B cell (primary cell): ENCODE measurements around the gene OST4. TPM values are rescaled to one million over a fixed set of nuclear protein-coding genes. Genes with fewer than 3 reads are reported as not detected.

Source experiments
- ATAC-seq: fragments of 200-7000 bp; cut with Tn5 transposase; one replicate; pipeline ENCODE4 v1.10.0; 2021; ENCODE audit warnings: low read depth, mild to moderate bottlenecking, moderate number of reproducible peaks, moderate library complexity
- CTCF ChIA-PET: fragments of 350-600 bp; sonication (Branson Sonifier 250); formaldehyde crosslinking; loops from one replicate; lab custom pipeline; 2021; ENCODE audit warnings: antibody characterized with exemption, inconsistent platforms; lab: Charles Lee
- POLR2A ChIA-PET: fragments of 350-600 bp; sonication (Branson Sonifier 250); formaldehyde crosslinking; loops from one replicate; lab custom pipeline; 2021; ENCODE audit warnings: antibody characterized with exemption; lab: Charles Lee
- DNase-seq: peaks from one replicate; pipeline ENCODE4 v3.0.0; 2013
- H2AFZ ChIP-seq: 2 replicates; pipeline ENCODE4 v1.6.1; 2012; ENCODE audit warnings: mild to moderate bottlenecking, low read depth, low read length; ENCODE audit not compliant: insufficient read depth, poor library complexity, severe bottlenecking
- H3K27ac ChIP-seq, 2 donors: 1 replicate in 1 of 2; 2 replicates in 1 of 2; pipeline ENCODE4 v1.5.1; 2012 to 2013; ENCODE audit warnings: low read length in 2 of 2, mild to moderate bottlenecking in 2 of 2, moderate library complexity in 1 of 2
- H3K27me3 ChIP-seq, 4 experiments: fragments of 200-600 bp in 1 of 4; sonication (generic) in 1 of 4; replicated peaks in 1 of 4; 1 replicate in 2 of 4; 2 replicates in 2 of 4; pipeline versions ENCODE4 v1.6.1 to v1.7.0; 2013 to 2016; ENCODE audit warnings: low read length in 3 of 4, mild to moderate bottlenecking in 2 of 4, mixed read lengths in 1 of 4, moderate library complexity in 1 of 4; ENCODE audit not compliant: insufficient read depth in 4 of 4, control insufficient read depth in 3 of 4; ENCODE audit errors: control extremely low read depth in 1 of 4
- H3K36me3 ChIP-seq, 2 experiments: replicated peaks in 1 of 2; 1 replicate in 1 of 2; 2 replicates in 1 of 2; pipeline versions ENCODE4 v1.6.1 to v1.7.1; 2013; ENCODE audit warnings: low read length in 1 of 2; ENCODE audit not compliant: insufficient read depth in 2 of 2, control insufficient read depth in 1 of 2; ENCODE audit errors: control extremely low read depth in 1 of 2, extremely low read depth in 1 of 2
- H3K4me1 ChIP-seq, 2 donors: fragments of 200-600 bp in 1 of 2; sonication (generic) in 1 of 2; 1 replicate in 1 of 2; 2 replicates in 1 of 2; pipeline versions ENCODE4 v1.5.1 to v1.6.1; 2013 to 2017; ENCODE audit warnings: low read length in 2 of 2; ENCODE audit not compliant: control insufficient read depth in 2 of 2, insufficient read depth in 2 of 2
- H3K4me2 ChIP-seq: replicated peaks from 2 replicates; pipeline ENCODE3; 2012; ENCODE audit warnings: mild to moderate bottlenecking, low read depth, low read length; ENCODE audit not compliant: poor library complexity, severe bottlenecking
- H3K4me3 ChIP-seq, 5 experiments: fragments of 200-600 bp in 1 of 5; sonication (generic) in 1 of 5; 1 replicate in 3 of 5; 2 replicates in 2 of 5; pipeline versions ENCODE4 v1.5.1 to v1.7.0; 2011 to 2016; ENCODE audit warnings: low read length in 4 of 5, mild to moderate bottlenecking in 4 of 5, low read depth in 2 of 5, control low read depth in 1 of 5, moderate library complexity in 1 of 5; ENCODE audit not compliant: insufficient read depth in 1 of 5; ENCODE audit errors: control extremely low read depth in 1 of 5, extremely low read depth in 1 of 5
- H3K79me2 ChIP-seq: fragments of 200-600 bp; sonication (generic); one replicate; pipeline ENCODE4 v1.6.0; 2016; ENCODE audit warnings: low read length; ENCODE audit not compliant: control insufficient read depth, insufficient read depth
- H3K9ac ChIP-seq: fragments of 200-600 bp; sonication (generic); 2 replicates; pipeline ENCODE4 v1.6.1; 2017; ENCODE audit warnings: mild to moderate bottlenecking, low read length, moderate library complexity
- H3K9me3 ChIP-seq, 3 donors: one replicate each; pipeline versions ENCODE4 v1.6.1 to v1.7.1; 2013; ENCODE audit warnings: low read length in 2 of 3; ENCODE audit not compliant: control insufficient read depth in 2 of 3, insufficient read depth in 1 of 3; ENCODE audit errors: control extremely low read depth in 1 of 3
- H4K20me1 ChIP-seq: 2 replicates; pipeline ENCODE4 v1.6.0; 2012; ENCODE audit warnings: mild to moderate bottlenecking, low read length; ENCODE audit not compliant: insufficient read depth, control insufficient read depth, poor library complexity, severe bottlenecking
- H3K27ac Mint-ChIP-seq: one replicate; pipeline ENCODE4 v1.8.0; 2021; ENCODE audit warnings: mixed read lengths
- H3K27me3 Mint-ChIP-seq: one replicate; pipeline ENCODE4 v1.8.0; 2021; ENCODE audit warnings: mixed read lengths
- H3K4me1 Mint-ChIP-seq: one replicate; pipeline ENCODE4 v1.8.0; 2021; ENCODE audit warnings: mixed read lengths
- H3K4me3 Mint-ChIP-seq: one replicate; pipeline ENCODE4 v1.8.0; 2021; ENCODE audit warnings: mixed read lengths
- H3K9me3 Mint-ChIP-seq: one replicate; pipeline ENCODE4 v1.8.0; 2022; ENCODE audit warnings: mixed read lengths; ENCODE audit not compliant: insufficient read depth
- EZH2 ChIP-seq: IDR thresholded peaks from 2 replicates; pipeline ENCODE4 v1.6.1; 2012; ENCODE audit warnings: borderline replicate concordance, low read depth, mild to moderate bottlenecking, moderate library complexity, low read length; ENCODE audit not compliant: insufficient read depth, poor library complexity, severe bottlenecking
- WGBS: methylation state at CpG from one replicate; pipeline ENCODE4 v1.1.5; 2013; ENCODE audit warnings: missing lambda C conversion rate; ENCODE audit not compliant: insufficient coverage; 5-methylcytosine and 5-hydroxymethylcytosine counted together
- intact Hi-C: fragments of 100-400 bp; cut with micrococcal nuclease; formaldehyde crosslinking; loops from one replicate; pipeline ENCODE4 v1.10.0; 2022
- polyA plus RNA-seq: library from polyadenylated mRNA; depleted of rRNA; stranded (reverse); fragments of >200 nt; gene quantifications from 2 replicates; pipeline ENCODE4 v1.2.3, GENCODE V29; 2012
- total RNA-seq, 2 donors: library from RNA; stranded (reverse); fragments of 120-200 nt in 1 of 2; gene quantifications; 1 replicate in 1 of 2; 2 replicates in 1 of 2; pipeline versions ENCODE4 v1.2.3 to v1.2.4, GENCODE V29; 2013 to 2022
- TF ChIP-seq, protein P1 (sequence below): fragments of 200-600 bp; IDR thresholded peaks from one replicate; pipeline ENCODE4 v1.8.0; 2022; ENCODE audit warnings: antibody characterized with exemption, mild to moderate bottlenecking

The OST4 gene
- total and polyA plus RNA-seq, 2 donors (not counting 1 experiment from before 2014, with no cell fraction given), result 195 to 257 TPM

DNA sequence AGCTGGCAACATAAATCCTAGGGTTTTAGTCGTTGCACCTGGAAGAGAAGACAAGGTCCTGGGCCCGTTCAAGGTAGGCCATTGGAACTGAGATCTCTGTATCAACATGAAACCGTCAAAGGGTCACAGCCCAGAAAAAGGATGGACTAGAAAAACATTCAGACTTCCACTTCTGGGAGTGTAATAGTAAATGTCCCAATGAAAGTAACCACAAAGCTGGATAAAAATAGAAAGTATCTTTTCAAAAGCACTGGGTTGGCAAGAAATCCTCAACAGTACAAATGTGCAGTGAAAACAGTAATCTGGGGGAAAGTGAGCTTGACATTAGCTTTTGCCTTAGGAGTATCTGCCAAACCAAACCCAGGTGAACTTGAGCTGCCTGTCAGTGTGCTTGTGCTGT is 34.5 kb upstream of the OST4 start:
- Histone ChIP-seq H3K9me3 (no peaks in the 10 kb centered on the region), H3K4me3 (no peak overlapping the region), H3K27ac (no peak overlapping the region), H4K20me1 (no peaks in the 10 kb centered on the region), H3K4me1 (no peaks in the 10 kb centered on the region), H3K36me3 (no peaks in the 10 kb centered on the region), H2AFZ (no peak overlapping the region), H3K79me2 (no peaks in the 10 kb centered on the region), H3K27me3 (no peaks in the 10 kb centered on the region), H3K9ac (no peak overlapping the region), H3K4me2 (no peak overlapping the region)
- no peaks in the 10 kb centered on the region for H3K9me3 Mint-ChIP-seq
- H3K4me1 Mint-ChIP-seq, result no peaks in the 10 kb centered on the region
- CTCF ChIA-PET, result interaction anchor here (0.6 to 2.1 kb wide), 4 partner anchors 11 to 577 kb away, joined by 3 to 7 read pairs (median 4); no protein-coding TSS in a partner anchor
- H3K27ac Mint-ChIP-seq, result no peak overlapping the region
- WGBS, result 75% methylated on average over 2 of the region's 3 CpGs
- peaks cover 11% of the 10 kb centered on the region for H3K27me3 Mint-ChIP-seq
- no peak for TF ChIP-seq EZH2
- TF ChIP-seq, protein P1, sequence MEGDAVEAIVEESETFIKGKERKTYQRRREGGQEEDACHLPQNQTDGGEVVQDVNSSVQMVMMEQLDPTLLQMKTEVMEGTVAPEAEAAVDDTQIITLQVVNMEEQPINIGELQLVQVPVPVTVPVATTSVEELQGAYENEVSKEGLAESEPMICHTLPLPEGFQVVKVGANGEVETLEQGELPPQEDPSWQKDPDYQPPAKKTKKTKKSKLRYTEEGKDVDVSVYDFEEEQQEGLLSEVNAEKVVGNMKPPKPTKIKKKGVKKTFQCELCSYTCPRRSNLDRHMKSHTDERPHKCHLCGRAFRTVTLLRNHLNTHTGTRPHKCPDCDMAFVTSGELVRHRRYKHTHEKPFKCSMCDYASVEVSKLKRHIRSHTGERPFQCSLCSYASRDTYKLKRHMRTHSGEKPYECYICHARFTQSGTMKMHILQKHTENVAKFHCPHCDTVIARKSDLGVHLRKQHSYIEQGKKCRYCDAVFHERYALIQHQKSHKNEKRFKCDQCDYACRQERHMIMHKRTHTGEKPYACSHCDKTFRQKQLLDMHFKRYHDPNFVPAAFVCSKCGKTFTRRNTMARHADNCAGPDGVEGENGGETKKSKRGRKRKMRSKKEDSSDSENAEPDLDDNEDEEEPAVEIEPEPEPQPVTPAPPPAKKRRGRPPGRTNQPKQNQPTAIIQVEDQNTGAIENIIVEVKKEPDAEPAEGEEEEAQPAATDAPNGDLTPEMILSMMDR, result no peak
- POLR2A ChIA-PET, result no interaction called here
- intact Hi-C loops, result no loop called here
- ATAC-seq (no peak), DNase-seq (no peak)
- H3K4me3 Mint-ChIP-seq, result no peak overlapping the region

DNA sequence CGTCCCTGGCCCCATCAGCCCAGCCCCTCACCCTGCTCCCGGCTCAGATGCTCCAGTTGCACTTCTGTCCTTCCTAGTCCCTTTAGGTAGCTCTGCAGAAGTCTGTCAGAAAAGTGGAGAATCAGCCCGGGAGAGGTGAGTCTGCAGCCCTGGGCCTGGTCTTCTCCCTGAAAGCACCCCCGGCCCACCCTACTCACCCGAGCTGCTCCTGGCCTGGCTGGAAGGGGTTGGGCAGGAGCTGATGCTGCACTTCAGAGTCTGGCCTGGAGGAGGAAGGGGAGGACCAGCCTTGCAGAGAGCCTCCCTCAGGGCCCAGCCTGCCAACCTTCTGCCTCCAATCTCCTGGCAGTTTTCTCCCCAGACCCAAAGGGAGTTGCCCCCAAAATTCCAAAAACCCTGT is 30.9 kb upstream of the OST4 start:
- Histone ChIP-seq H3K4me2 (no peak overlapping the region), H3K27me3 (no peaks in the 10 kb centered on the region), H3K36me3 (no peaks in the 10 kb centered on the region), H3K4me3 (no peak overlapping the region), H4K20me1 (no peaks in the 10 kb centered on the region), H3K79me2 (no peaks in the 10 kb centered on the region), H3K9ac (no peak overlapping the region), H3K27ac (no peak overlapping the region), H3K9me3 (no peaks in the 10 kb centered on the region), H2AFZ (no peak overlapping the region), H3K4me1 (no peaks in the 10 kb centered on the region)
- peaks cover 7% of the 10 kb centered on the region for H3K27me3 Mint-ChIP-seq
- 100% methylated on average over 2 of the region's 5 CpGs for WGBS
- intact Hi-C loops, result no loop called here
- no peaks in the 10 kb centered on the region for H3K9me3 Mint-ChIP-seq
- H3K27ac Mint-ChIP-seq, result no peak overlapping the region
- TF ChIP-seq, protein P1, result no peak
- TF ChIP-seq EZH2, result no peak
- H3K4me3 Mint-ChIP-seq, result no peak overlapping the region
- ChIA-PET POLR2A (interaction anchor here (0.6 kb wide), 1 partner anchor 24 kb away, joined by 6 read pairs; no protein-coding TSS in a partner anchor), CTCF (interaction anchor here (1.0 to 8.8 kb wide), 2 partner anchors 11 to 178 kb away, joined by 4 to 143 read pairs; partner anchors contain the start of gene TRIM54)
- DNase-seq (no peak), ATAC-seq (no peak)
- no peaks in the 10 kb centered on the region for H3K4me1 Mint-ChIP-seq
